ENCODE results near the gene MRGPRX4.

The MRGPRX4 gene

GRCh38 chr11:18221274-18221876 lies 48.7 kb downstream of the MRGPRX4 start:
- no peak for DNase-seq

DNA sequence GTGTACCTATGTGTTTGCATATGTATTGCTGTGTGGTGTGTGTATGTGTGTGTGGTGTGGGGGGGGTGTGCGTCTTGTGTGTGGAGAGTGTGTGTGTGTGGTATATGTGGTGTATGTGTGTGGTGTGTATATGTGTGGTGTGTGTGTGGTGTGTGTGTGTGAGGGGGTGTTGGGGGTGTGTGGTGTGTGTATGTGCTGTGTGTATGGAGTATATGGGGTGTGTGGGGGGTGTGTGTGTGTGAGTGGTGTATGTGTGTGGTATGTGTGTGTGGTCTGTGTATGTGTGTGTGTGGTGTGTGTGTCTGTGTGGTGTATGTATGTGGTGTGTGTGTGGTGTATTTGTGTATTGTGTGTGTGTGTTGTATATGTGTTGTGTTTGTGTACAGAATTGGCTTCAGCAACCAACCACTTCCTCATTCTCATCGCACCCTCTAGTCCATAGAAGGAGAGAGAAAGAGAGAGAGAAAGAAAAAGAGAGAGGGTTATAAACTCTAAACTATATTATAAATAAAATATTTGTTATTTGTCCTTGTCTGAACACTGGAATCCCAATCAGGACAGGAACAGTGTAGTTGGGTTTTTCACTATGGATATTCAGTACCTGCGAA lies 50.3 kb downstream of the MRGPRX4 start:
- no peak for DNase-seq

Data from stimulated activated CD4-positive, alpha-beta T cell treated with anti-CD3 and anti-CD28 coated beads, Interleukin-12 subunit alpha, Interleukin-12 subunit beta, amount 100 ng/mL, for 4 hours (primary cell).